GM20431 (cell line): ENCODE results near the gene ZNF516.
"Not testable (repeated sequence)": the region's sequence is repeated elsewhere in the genome, so short reads cannot be mapped to it uniquely, and the experiment has no call there.

Experiments
- in situ Hi-C: fragments of 300-500 bp; cut with MseI, MboI; formaldehyde crosslinking; loops from one replicate; pipeline ENCODE4 v1.15.0; 2020; ENCODE audit warnings: low sequenced_read_pairs; ENCODE audit not compliant: unreplicated experiment

ZNF516 gene

GRCh38 chr18:76495006-76495370 is at the start of gene ZNF516:
TSS of gene ZNF516 (minus strand) at chr18:76495242. CDS start at chr18:76443054, 52,188 bp downstream.
- in situ Hi-C loops = no loop called here

GRCh38 chr18:76538846-76539245 is 43.8 kb upstream of the ZNF516 start:
- in situ Hi-C loops = no loop called here

GRCh38 chr18:76537621-76538020 is 42.6 kb upstream of the ZNF516 start:
- in situ Hi-C loops = no loop called here

- in situ Hi-C loops = not testable (repeated sequence)
Observed at GRCh38 chr18:76536593-76536992, 41.6 kb upstream of the ZNF516 start.

- in situ Hi-C loops = no loop called here
Observed at GRCh38 chr18:76532875-76533274, 37.8 kb upstream of the ZNF516 start.

- in situ Hi-C loops = no loop called here
Observed at GRCh38 chr18:76530846-76531245, 35.8 kb upstream of the ZNF516 start.

GRCh38 chr18:76530391-76530790 is 35.3 kb upstream of the ZNF516 start:
- in situ Hi-C loops = no loop called here

GRCh38 chr18:76529433-76529811 is 34.4 kb upstream of the ZNF516 start:
- in situ Hi-C loops = no loop called here

GRCh38 chr18:76528477-76529432 is 33.7 kb upstream of the ZNF516 start:
- in situ Hi-C loops = no loop called here

- in situ Hi-C loops = no loop called here
Observed at GRCh38 chr18:76525911-76526310, 30.9 kb upstream of the ZNF516 start.

GRCh38 chr18:76524900-76525698 is 30.1 kb upstream of the ZNF516 start:
- in situ Hi-C loops = no loop called here

- in situ Hi-C loops = no loop called here
Observed at GRCh38 chr18:76524477-76524876, 29.4 kb upstream of the ZNF516 start.

- in situ Hi-C loops = no loop called here
Observed at GRCh38 chr18:76522551-76522950, 27.5 kb upstream of the ZNF516 start.

- in situ Hi-C loops = no loop called here
Observed at GRCh38 chr18:76522122-76522503, 27.1 kb upstream of the ZNF516 start.

- in situ Hi-C loops = no loop called here
Observed at GRCh38 chr18:76521417-76522121, 26.5 kb upstream of the ZNF516 start.

GRCh38 chr18:76518860-76519538 is 24.0 kb upstream of the ZNF516 start:
- in situ Hi-C loops = no loop called here

- in situ Hi-C loops = no loop called here
Observed at GRCh38 chr18:76518123-76518859, 23.2 kb upstream of the ZNF516 start.

GRCh38 chr18:76515576-76515975 is 20.5 kb upstream of the ZNF516 start:
- in situ Hi-C loops = no loop called here

- in situ Hi-C loops = no loop called here
Observed at GRCh38 chr18:76514573-76514972, 19.5 kb upstream of the ZNF516 start.
